ENCODE data around the gene PLA2G6.

DNA sequence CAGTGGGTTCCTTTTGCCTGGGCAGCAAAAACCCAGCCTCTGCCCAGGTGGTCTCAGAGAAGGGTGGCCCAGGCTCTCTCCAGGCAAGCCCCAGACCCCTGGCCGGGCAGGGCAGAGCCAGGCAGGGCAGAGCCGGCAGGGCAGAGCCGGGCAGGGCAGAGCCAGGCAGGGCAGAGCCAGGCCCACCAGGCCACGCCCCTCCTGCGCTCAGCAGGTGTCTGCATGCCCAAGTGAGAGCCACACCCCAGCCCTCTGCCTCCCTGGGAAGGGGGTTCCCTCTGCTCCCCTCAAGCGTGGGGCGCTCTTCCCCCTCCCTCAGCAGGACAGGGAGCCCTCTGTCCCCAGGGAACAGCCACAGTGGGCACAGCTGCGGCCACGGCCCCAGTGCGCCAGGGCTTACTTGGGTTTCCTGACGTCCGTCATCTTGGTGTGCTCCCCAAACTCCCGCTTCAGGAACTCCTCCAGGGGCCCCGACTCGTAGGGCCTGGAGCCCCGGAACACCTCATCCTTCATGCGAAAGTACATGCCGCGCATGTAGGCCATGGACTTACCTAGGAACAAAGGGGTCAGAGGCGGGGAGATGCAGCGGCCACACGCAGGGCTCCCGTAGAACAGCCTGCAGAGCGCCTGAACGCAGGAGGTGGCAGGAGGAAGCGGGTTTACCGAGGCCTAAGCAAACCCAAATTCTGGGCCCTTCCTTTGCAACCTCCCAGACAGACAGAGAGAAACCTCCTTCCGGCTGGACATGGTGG, 61.1 kb downstream of the PLA2G6 start:
- TF ChIP-seq CTCF (IDR thresholded peaks at IDR 0.05) (no peak), POLR2A (IDR thresholded peaks at IDR 0.05) (no peak)

All from lower leg skin (tissue), 3 donors.